Activated naive CD4-positive, alpha-beta T cell treated with anti-CD3 and anti-CD28 coated beads for 36 hours (primary cell): ENCODE measurements around the gene STARD10. TPM values are rescaled to one million over a fixed set of nuclear protein-coding genes. Genes with fewer than 3 reads are reported as not detected.

ENCODE experiments used
- CTCF ChIA-PET: fragments of 350-600 bp; sonication (Branson Sonifier 250); formaldehyde crosslinking; loops from one replicate; lab custom pipeline; 2021; ENCODE audit warnings: antibody characterized with exemption; lab: Charles Lee
- DNase-seq: peaks from one replicate; pipeline ENCODE4 v3.0.0-alpha.2; 2020
- H3K27ac Mint-ChIP-seq: one replicate; pipeline ENCODE4 v1.8.0; 2021; ENCODE audit warnings: mild to moderate bottlenecking, mixed read lengths
- H3K27me3 Mint-ChIP-seq: one replicate; pipeline ENCODE4 v1.8.0; 2021; ENCODE audit warnings: low read depth, mixed read lengths
- H3K36me3 Mint-ChIP-seq: one replicate; pipeline ENCODE4 v1.8.0; 2021; ENCODE audit warnings: low read depth, mixed read lengths
- H3K4me1 Mint-ChIP-seq: one replicate; pipeline ENCODE4 v1.8.0; 2021; ENCODE audit warnings: low read depth, mixed read lengths
- H3K4me3 Mint-ChIP-seq: one replicate; pipeline ENCODE4 v1.8.0; 2021; ENCODE audit warnings: mild to moderate bottlenecking, moderate library complexity, mixed read lengths
- H3K9me3 Mint-ChIP-seq: one replicate; pipeline ENCODE4 v1.8.0; 2021; ENCODE audit warnings: mixed read lengths
- intact Hi-C: fragments of 100-400 bp; cut with micrococcal nuclease; formaldehyde crosslinking; loops from one replicate; pipeline ENCODE4 v1.15.1; 2023
- total RNA-seq, 2 experiments: library from RNA; stranded (reverse); gene quantifications; one replicate each; pipeline ENCODE4 v1.2.3, GENCODE V29; 2021

The STARD10 gene
- total RNA-seq, 2 experiments from 2014 or later = 11.9 to 12.0 TPM

DNA sequence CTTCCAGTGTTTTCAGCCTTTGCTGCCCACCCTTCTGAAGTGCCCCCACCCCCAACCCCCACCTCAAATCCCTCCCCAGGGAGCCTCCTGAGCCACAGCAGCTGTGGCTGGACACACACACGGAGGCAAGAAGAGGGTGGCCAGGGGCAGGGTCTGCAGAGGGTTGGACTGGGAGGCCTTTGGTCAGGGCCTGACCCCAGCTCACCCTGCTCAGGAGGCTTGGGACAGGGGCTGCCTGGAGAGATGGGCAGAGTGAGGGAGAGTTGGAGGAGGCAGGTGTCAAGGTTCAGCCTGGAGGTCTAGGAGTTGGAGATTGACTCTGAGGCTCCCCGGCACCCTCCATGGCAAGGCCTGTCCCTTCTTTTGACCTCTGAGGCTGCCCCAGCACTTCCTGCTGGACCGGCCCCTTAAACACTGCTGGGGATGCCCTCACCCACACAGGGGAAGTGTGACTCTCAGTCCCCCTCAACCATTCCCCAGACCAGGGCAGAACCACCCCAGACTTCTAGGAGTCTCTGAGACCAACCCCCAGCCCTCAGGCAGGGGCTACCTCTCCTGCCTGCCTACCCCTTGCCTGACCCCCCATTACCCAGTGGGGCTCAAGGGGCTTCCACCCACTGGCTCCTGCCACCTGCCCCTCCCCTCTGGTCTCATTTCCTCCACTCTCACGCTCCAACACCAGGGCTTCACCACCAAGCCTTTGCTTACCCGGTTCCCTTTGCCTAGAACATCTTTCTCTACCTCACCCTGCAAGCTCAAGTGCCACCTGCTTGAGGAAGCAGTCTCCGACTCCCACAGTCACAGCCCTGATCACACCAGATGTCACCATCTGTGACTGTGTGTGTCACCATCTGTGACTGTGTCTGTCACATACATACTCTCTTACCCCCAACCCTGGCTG, 50.3 kb downstream of the STARD10 start:
- Mint-ChIP-seq H3K27me3 (no peaks in the 10 kb centered on the region), H3K4me1 (peaks cover 57% of the 10 kb centered on the region), H3K4me3 (no peak overlapping the region), H3K27ac (no peak overlapping the region), H3K36me3 (peaks cover 2% of the 10 kb centered on the region), H3K9me3 (no peaks in the 10 kb centered on the region)
- DNase-seq = no peak
- CTCF ChIA-PET = interaction anchor here (0.8 kb wide), 1 partner anchor 69 kb away, joined by 3 read pairs; no protein-coding TSS in a partner anchor
- intact Hi-C loops = no loop called here

DNA sequence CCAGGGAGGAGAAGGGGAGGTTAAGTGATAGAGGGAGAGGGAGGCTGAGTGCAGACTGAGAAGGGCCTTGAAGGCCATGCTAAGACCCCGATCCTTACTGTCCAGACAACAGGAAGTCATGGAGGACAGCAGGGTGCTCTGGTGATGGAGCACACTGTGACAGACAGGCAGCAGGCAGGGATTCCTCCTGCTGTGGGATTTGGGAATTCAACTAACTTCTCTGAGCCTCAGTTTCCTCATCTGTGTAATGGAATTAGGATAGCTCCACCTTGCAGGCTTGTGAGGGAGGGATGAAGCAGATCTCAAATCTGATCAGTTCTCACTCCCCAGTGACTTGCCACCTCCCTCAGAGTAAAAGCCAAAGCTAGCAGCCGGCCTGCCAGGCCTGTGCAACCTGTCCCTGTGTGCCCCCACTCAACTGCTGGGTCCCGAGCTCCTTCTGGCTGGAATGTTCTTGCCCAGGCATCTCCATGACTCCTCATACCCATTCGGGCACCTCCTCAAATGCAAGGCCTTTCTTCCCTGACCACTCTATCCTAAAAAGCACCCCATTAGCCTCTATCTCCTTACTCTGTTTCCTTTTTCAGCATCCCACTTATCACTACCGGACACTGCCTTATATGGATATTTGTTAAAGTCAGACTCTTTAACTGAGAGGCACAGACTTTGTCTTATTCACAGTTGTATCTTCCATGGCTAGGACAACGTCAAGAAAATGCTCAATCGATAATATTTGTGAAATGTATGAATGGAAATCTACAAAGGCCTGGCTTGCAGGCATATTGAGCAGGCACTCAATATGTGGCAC, 51.1 kb downstream of the STARD10 start:
- intact Hi-C loops = no loop called here
- CTCF ChIA-PET = no interaction called here
- no peaks in the 10 kb centered on the region for H3K27me3 Mint-ChIP-seq
- H3K9me3 Mint-ChIP-seq = no peaks in the 10 kb centered on the region
- H3K36me3 Mint-ChIP-seq = no peaks in the 10 kb centered on the region
- DNase-seq = no peak
- H3K4me1 Mint-ChIP-seq = peaks cover 60% of the 10 kb centered on the region
- H3K4me3 Mint-ChIP-seq = no peak overlapping the region
- H3K27ac Mint-ChIP-seq = peak overlapping the region; percentile 38

DNA sequence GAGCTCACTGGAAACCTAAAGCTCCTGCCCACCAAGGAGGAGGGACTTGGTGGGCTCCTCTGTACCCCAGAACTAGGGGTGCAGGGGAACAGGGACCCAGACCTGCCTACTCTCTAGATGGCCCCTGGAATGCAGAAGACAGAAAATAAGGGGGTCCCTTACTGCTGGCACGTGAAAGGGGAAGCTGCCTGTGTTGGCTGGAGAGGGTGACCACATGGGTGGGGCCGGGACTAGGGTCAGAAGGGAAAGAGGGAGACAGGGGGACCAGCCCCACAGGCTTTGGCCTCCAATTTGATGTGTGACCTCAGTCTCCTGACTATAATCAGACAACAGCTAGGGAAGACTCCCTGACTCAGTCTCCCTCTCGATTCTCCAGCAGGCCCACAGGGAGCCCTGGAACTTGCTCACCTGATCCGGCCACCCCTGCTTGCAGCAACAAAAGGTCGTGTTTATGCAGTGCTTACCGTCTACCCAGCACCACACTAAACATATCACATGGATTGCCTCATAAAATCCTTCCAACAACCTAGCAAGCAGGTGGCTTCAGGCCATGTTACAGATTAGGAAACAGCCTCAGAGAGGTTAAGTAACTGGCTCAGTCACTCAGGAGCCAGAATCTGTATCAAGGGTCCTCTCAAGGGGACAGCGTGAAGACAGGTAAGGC, 51.9 kb downstream of the STARD10 start:
- H3K36me3 Mint-ChIP-seq = no peaks in the 10 kb centered on the region
- no peaks in the 10 kb centered on the region for H3K9me3 Mint-ChIP-seq
- intact Hi-C loops = no loop called here
- CTCF ChIA-PET = no interaction called here
- H3K27ac Mint-ChIP-seq = peak overlapping the region; percentile 38
- no peak for DNase-seq
- no peaks in the 10 kb centered on the region for H3K27me3 Mint-ChIP-seq
- peaks cover 67% of the 10 kb centered on the region for H3K4me1 Mint-ChIP-seq
- H3K4me3 Mint-ChIP-seq = no peak overlapping the region

DNA sequence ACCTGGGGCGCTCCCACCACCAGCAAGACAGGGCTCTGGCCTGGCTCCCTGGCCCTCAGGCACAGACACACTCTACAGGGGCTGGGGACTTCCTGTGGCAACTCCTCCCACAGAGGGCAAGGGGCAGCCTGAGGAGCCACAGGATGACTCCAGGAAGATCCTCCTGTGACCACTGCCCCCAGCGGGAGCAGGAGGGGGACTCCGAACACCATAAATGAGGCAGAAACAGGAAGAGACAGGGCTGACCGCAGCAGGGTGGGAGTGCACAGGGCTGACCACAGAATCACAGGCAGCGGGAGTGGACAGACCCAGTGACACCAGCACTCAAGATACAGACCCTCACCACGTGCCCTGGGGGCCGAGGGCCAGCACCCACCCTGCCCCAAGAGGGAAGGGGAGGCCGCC, 52.4 kb downstream of the STARD10 start:
- Mint-ChIP-seq H3K9me3 (no peaks in the 10 kb centered on the region), H3K36me3 (no peaks in the 10 kb centered on the region), H3K27ac (peak overlapping the region; percentile 51), H3K4me3 (no peak overlapping the region), H3K27me3 (no peaks in the 10 kb centered on the region), H3K4me1 (peaks cover 73% of the 10 kb centered on the region)
- intact Hi-C loops = no loop called here
- CTCF ChIA-PET = no interaction called here
- no peak for DNase-seq

DNA sequence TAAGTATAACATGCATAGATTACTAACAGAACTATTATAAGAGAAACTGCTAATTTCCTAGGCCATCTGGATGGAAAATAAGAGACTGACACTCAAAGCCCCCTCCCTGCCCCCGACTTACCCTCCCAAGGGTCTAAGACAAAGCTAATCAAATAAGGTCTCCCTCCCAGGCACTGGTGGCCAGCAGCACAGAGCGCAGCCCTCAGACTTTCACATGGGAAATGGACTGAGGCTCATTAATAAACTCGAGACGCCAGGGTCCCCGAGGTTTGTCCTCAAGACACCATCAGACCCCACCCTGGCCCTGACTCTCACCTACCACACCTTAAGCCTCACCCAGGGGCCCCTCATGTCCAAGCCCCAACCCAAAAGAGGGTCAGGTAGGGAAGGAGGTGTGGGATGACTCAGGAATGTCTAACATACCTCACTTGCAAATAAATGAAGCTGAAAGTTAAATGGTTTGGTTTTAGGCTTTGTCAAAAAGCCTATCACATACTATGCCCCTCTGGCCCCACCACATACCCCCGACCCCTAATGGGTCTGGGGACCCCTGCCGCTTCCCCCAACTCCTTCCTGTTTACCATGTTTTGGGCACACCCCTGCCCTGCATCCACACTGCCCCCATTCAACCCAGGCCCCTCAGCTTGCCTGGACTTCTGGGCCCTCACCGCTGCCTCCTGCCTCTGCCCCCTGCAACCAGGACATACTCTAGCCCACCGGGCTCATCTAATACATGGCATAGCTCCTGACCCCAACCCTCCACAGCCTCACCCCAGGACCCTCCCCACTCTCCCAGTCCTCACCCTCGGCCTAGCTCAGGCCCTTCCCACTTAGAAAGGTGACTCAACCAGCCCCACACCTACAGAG, 53.1 kb downstream of the STARD10 start:
- peaks cover 76% of the 10 kb centered on the region for H3K4me1 Mint-ChIP-seq
- H3K36me3 Mint-ChIP-seq = no peaks in the 10 kb centered on the region
- no peak for DNase-seq
- intact Hi-C loops = no loop called here
- H3K9me3 Mint-ChIP-seq = no peaks in the 10 kb centered on the region
- CTCF ChIA-PET = interaction anchor here (1.1 to 1.4 kb wide), 3 partner anchors 14 to 72 kb away, joined by 3 read pairs; no protein-coding TSS in a partner anchor
- H3K4me3 Mint-ChIP-seq = no peak overlapping the region
- peak overlapping the region; percentile 65 for H3K27ac Mint-ChIP-seq
- no peaks in the 10 kb centered on the region for H3K27me3 Mint-ChIP-seq

DNA sequence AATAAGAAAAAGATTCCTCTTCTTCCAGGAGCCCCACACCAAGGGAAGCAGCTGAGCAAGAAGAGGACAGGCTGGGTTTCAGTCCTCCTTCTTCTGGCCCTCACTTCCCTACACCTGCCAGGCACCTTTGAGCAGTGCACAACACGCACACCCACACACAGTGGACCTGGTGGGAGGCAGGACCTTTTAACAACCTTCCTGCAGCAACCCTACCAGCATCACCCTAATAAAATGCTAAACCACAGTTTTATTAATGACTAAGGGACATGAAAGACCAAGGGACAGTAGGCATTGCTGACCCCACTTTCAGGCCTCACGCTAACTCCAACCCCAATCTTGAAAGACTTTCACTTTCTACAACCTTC, 53.8 kb downstream of the STARD10 start:
- intact Hi-C loops = no loop called here
- Mint-ChIP-seq H3K27ac (peak overlapping the region; percentile 65), H3K36me3 (no peaks in the 10 kb centered on the region), H3K4me3 (no peak overlapping the region), H3K9me3 (no peaks in the 10 kb centered on the region), H3K27me3 (no peaks in the 10 kb centered on the region), H3K4me1 (peaks cover 77% of the 10 kb centered on the region)
- CTCF ChIA-PET = interaction anchor here (1.1 to 1.4 kb wide), 3 partner anchors 14 to 73 kb away, joined by 3 read pairs; no protein-coding TSS in a partner anchor
- no peak for DNase-seq

DNA sequence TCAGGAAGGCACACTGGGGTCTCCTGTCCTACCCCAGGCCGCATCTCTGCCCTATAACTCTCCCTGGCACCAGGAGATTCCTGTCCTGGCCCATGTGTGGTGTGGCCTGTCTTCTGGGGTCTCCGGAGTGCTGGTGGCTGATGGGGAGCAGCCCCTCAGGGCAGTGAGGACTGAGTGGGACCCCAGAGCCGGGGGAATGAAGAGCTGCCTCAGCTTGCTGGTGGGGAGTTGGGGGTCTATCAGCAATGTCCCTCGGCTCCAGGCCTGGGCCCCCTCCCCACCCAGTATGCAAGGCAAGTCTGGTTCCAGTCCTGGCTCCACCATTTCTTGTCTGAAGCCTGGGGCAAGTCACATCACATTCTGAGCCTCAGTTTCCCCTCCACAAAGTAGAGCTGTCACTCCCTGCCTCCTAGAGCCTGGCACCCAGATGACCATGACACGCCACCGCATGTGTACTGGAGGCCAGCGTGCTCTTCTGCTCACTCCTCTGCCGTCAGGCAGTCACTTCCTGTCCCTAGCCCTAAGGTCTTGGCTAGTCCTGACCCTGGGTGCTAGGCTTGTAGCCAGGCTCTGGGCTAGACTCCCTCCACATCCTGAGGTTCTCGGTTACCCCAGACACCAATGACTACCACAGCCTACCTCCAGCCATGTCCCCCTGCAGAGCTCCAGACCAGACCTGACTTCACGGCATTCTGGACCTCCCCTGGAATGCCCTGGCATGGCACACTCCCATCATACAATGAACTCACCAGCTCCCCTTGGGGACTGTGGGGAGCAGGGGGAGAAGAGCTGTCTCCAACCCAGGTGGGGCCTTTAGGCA, 54.4 kb downstream of the STARD10 start:
- H3K4me1 Mint-ChIP-seq = peaks cover 74% of the 10 kb centered on the region
- H3K36me3 Mint-ChIP-seq = no peaks in the 10 kb centered on the region
- no peaks in the 10 kb centered on the region for H3K27me3 Mint-ChIP-seq
- CTCF ChIA-PET = interaction anchor here (1.1 to 1.4 kb wide), 3 partner anchors 13 to 73 kb away, joined by 3 read pairs; no protein-coding TSS in a partner anchor
- no peak for DNase-seq
- H3K27ac Mint-ChIP-seq = peak overlapping the region; percentile 65
- peak overlapping the region; percentile 66 for H3K4me3 Mint-ChIP-seq
- intact Hi-C loops = no loop called here
- no peaks in the 10 kb centered on the region for H3K9me3 Mint-ChIP-seq

DNA sequence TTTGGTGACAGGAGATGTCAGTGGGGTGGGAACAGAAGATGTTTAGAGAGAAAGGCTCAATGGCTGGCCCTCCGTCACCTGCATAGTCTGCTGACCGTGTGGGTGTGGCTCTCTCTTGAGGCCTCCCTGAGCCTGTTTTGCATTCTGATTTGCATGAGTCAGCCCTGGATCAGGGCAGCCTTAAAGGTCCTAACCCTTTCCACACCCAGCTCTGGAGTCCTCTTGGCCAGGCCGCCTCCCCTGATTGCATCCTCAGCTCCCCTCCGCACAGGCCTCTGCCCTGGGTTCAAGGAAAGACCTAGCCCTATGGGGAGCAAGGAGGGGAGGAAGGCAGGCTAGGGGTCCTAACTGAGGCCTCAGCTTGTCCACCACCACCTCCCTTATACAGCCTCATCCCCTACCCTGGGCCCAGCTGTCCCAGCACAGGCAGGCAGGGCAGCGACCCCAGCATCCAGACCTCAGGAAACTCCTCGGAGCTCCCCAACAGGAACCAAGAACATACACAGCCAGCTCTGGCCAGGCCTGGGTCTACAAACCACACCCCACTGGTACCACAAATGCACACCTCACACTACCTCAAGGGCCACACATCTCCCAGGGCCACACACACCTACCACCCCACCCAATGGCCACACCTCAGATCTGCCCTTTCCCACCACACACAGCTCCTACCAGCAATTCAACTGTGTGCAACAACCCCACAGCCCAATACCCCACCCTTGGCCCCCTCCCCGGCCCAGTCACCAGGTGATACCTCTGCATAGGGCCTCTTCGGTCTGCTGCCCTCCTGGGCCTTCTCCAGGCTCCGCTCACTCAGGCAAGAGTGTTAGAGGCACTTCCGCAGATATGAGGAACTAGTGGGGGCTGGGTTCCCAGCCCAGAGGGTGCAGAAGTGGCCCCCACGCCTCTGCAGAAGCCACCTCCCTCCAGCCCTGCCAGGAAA, 55.4 kb downstream of the STARD10 start:
- intact Hi-C loops = no loop called here
- Mint-ChIP-seq H3K4me3 (peak overlapping the region; percentile 66), H3K27ac (peak overlapping the region; percentile 90), H3K9me3 (no peaks in the 10 kb centered on the region), H3K4me1 (peaks cover 64% of the 10 kb centered on the region), H3K27me3 (no peaks in the 10 kb centered on the region), H3K36me3 (no peaks in the 10 kb centered on the region)
- DNase-seq = no peak
- CTCF ChIA-PET = interaction anchor here (0.7 to 1.3 kb wide), 3 partner anchors 54 to 551 kb away, joined by 3 to 5 read pairs (median 4); partner anchors contain the start of gene STARD10

DNA sequence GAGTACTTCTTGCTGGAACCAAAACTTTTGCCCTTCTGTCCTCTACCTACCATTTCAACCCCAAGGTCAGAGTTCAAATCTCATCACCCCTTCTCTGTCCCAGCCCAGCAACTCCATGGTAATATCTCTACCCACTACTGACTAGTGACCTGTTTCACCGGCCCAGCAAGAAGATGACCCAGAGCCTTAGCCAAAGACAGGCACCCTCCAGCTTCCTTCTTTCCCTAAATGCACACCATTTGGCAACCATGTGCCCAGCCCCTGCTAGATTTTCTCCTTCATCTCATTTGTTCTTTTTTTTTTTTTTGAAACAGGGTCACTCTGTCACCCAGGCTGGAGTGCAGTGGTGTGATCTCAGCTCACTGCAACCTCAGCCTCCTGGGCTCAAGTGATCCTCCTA, 56.5 kb downstream of the STARD10 start:
- Mint-ChIP-seq H3K4me3 (peak overlapping the region; percentile 53), H3K36me3 (peaks cover 1% of the 10 kb centered on the region), H3K9me3 (no peaks in the 10 kb centered on the region), H3K27me3 (no peaks in the 10 kb centered on the region), H3K27ac (peak overlapping the region; percentile 90), H3K4me1 (peaks cover 59% of the 10 kb centered on the region)
- intact Hi-C loops = no loop called here
- CTCF ChIA-PET = interaction anchor here (0.6 to 6.8 kb wide), 6 partner anchors 14 to 57 kb away, joined by 3 to 58 read pairs (median 4); partner anchors contain the start of gene STARD10
- no peak for DNase-seq
